H1 (cell line): ENCODE data around the gene DNAJB6. TPM values are rescaled to one million over a fixed set of nuclear protein-coding genes. Genes with fewer than 3 reads are reported as not detected.

Source experiments
- CTCF ChIA-PET: fragments of 300-600 bp; sonication (Branson Sonifier 250); formaldehyde crosslinking; loops from one replicate; lab custom pipeline; 2021; ENCODE audit not compliant: partially characterized antibody; lab: Charles Lee
- POLR2A ChIA-PET: fragments of 300-600 bp; sonication (Branson Sonifier 250); formaldehyde crosslinking; loops from one replicate; lab custom pipeline; 2021; ENCODE audit warnings: inconsistent platforms; ENCODE audit not compliant: partially characterized antibody; lab: Charles Lee
- DNase-seq, 2 experiments: peaks; one replicate each; pipeline versions ENCODE4 v3.0.0 to v3.0.0-alpha.2; 2010 to 2022; ENCODE audit warnings: low spot score in 2 of 2, low read depth in 1 of 2, mixed read lengths in 1 of 2
- FAIRE-seq: peaks from 2 replicates; lab custom pipeline; 2011; peaks lifted over from hg19 to GRCh38; lab: Jason Lieb, UNC
- H2AFZ ChIP-seq: 2 replicates; pipeline ENCODE4 v1.8.1; 2012; ENCODE audit warnings: low read length, inconsistent platforms
- H2AK5ac ChIP-seq: 2 replicates; pipeline ENCODE4 v1.6.1; 2013; ENCODE audit warnings: low read depth, low read length
- H2BK120ac ChIP-seq: replicated peaks from 2 replicates; pipeline ENCODE3; 2013; ENCODE audit warnings: low read depth, low read length, inconsistent platforms
- H2BK12ac ChIP-seq: 2 replicates; pipeline ENCODE4 v1.6.1; 2013; ENCODE audit warnings: low read depth, low read length
- H2BK15ac ChIP-seq: 2 replicates; pipeline ENCODE4 v1.6.1; 2013; ENCODE audit warnings: low read length
- H2BK20ac ChIP-seq: 2 replicates; pipeline ENCODE4 v1.6.1; 2013; ENCODE audit warnings: low read length
- H2BK5ac ChIP-seq: 2 replicates; pipeline ENCODE4 v1.6.1; 2013; ENCODE audit warnings: low read depth, low read length
- H3K14ac ChIP-seq: 2 replicates; pipeline ENCODE4 v1.6.1; 2013; ENCODE audit warnings: inconsistent platforms; ENCODE audit not compliant: insufficient read length
- H3K18ac ChIP-seq: 2 replicates; pipeline ENCODE4 v1.6.1; 2013; ENCODE audit warnings: low read length; ENCODE audit errors: extremely low read depth
- H3K23ac ChIP-seq: 2 replicates; pipeline ENCODE4 v1.6.1; 2013; ENCODE audit warnings: inconsistent platforms; ENCODE audit not compliant: insufficient read length
- H3K23me2 ChIP-seq: 2 replicates; pipeline ENCODE4 v1.6.1; 2013; ENCODE audit warnings: low read depth, low read length
- H3K27ac ChIP-seq: 2 replicates; pipeline ENCODE4 v1.6.1; 2011; ENCODE audit warnings: low read depth, low read length, inconsistent platforms
- H3K27me3 ChIP-seq, 4 experiments: replicated peaks in 1 of 4; 1 replicate in 1 of 4; 2 replicates in 3 of 4; pipeline versions ENCODE4 v1.6.1 to v1.8.1; 2011 to 2013; ENCODE audit warnings: low read length in 3 of 4, mild to moderate bottlenecking in 3 of 4, inconsistent platforms in 2 of 4, mixed read lengths in 2 of 4, moderate library complexity in 1 of 4; ENCODE audit not compliant: control insufficient read depth in 3 of 4, insufficient read depth in 3 of 4; ENCODE audit errors: extremely low read depth in 1 of 4
- H3K36me3 ChIP-seq, 4 experiments: 2 replicates each; pipeline versions ENCODE4 v1.6.1 to v1.8.1; 2011 to 2013; ENCODE audit warnings: mild to moderate bottlenecking in 4 of 4, low read length in 3 of 4, moderate library complexity in 2 of 4, control low read depth in 1 of 4, inconsistent platforms in 1 of 4; ENCODE audit not compliant: insufficient read depth in 4 of 4, control insufficient read depth in 2 of 4
- H3K4ac ChIP-seq: replicated peaks from 2 replicates; pipeline ENCODE3; 2013; ENCODE audit warnings: low read length, low read depth, mixed read lengths, inconsistent platforms; ENCODE audit not compliant: insufficient read length
- H3K4me1 ChIP-seq, 4 experiments: replicated peaks in 1 of 4; 1 replicate in 1 of 4; 2 replicates in 3 of 4; pipeline versions ENCODE4 v1.6.1 to v1.8.1; 2011 to 2013; ENCODE audit warnings: low read length in 3 of 4, inconsistent platforms in 2 of 4, mixed read lengths in 1 of 4; ENCODE audit not compliant: insufficient read depth in 4 of 4, control insufficient read depth in 3 of 4
- H3K4me2 ChIP-seq, 2 experiments: 2 replicates each; pipeline versions ENCODE4 v1.6.1 to v1.8.1; 2011 to 2013; ENCODE audit warnings: low read depth in 2 of 2, low read length in 2 of 2, control low read depth in 1 of 2, inconsistent platforms in 1 of 2, mild to moderate bottlenecking in 1 of 2; ENCODE audit not compliant: insufficient read depth in 1 of 2
- H3K4me3 ChIP-seq, 4 experiments: fragments of 200-600, 300-600 bp in 1 of 4; sonication (generic), shearing (Covaris generic), sonication (Bioruptor Twin) in 1 of 4; 2 replicates each; pipeline versions ENCODE4 v1.5.1 to v1.8.1; 2011 to 2016; ENCODE audit warnings: low read length in 4 of 4, low read depth in 3 of 4, control low read depth in 2 of 4, inconsistent platforms in 2 of 4, mild to moderate bottlenecking in 2 of 4, mixed read lengths in 1 of 4, moderate library complexity in 1 of 4; ENCODE audit not compliant: insufficient read depth in 2 of 4; ENCODE audit errors: extremely low read depth in 1 of 4
- H3K56ac ChIP-seq: replicated peaks from 2 replicates; pipeline ENCODE3; 2013; ENCODE audit warnings: low read depth, mild to moderate bottlenecking, mixed read lengths, low read length, inconsistent platforms; ENCODE audit not compliant: insufficient read length
- H3K79me1 ChIP-seq: 2 replicates; pipeline ENCODE4 v1.6.1; 2013; ENCODE audit warnings: low read depth, low read length, control low read depth
- H3K79me2 ChIP-seq, 2 experiments: 2 replicates each; pipeline versions ENCODE4 v1.6.1 to v1.8.1; 2012 to 2013; ENCODE audit warnings: low read length in 2 of 2, mild to moderate bottlenecking in 2 of 2, inconsistent platforms in 1 of 2; ENCODE audit not compliant: insufficient read depth in 2 of 2, control insufficient read depth in 1 of 2
- H3K9ac ChIP-seq, 4 experiments: replicated peaks in 1 of 4; 1 replicate in 1 of 4; 2 replicates in 3 of 4; pipeline versions ENCODE4 v1.6.1 to v1.8.1; 2011 to 2013; ENCODE audit warnings: low read depth in 3 of 4, low read length in 3 of 4, control low read depth in 2 of 4, mild to moderate bottlenecking in 2 of 4, moderate library complexity in 2 of 4, inconsistent platforms in 1 of 4; ENCODE audit errors: extremely low read depth in 1 of 4
- H3K9me3 ChIP-seq, 2 experiments: 2 replicates each; pipeline versions ENCODE4 v1.6.1 to v1.8.1; 2012 to 2013; ENCODE audit warnings: mild to moderate bottlenecking in 2 of 2, moderate library complexity in 2 of 2, control low read depth in 1 of 2, inconsistent platforms in 1 of 2, low read depth in 1 of 2, low read length in 1 of 2, mixed read lengths in 1 of 2; ENCODE audit not compliant: insufficient read depth in 2 of 2
- H4K20me1 ChIP-seq, 2 experiments: replicated peaks in 1 of 2; 2 replicates each; pipeline versions ENCODE3 to v1.8.1; 2011 to 2013; ENCODE audit warnings: inconsistent platforms in 2 of 2, low read length in 2 of 2, mild to moderate bottlenecking in 1 of 2; ENCODE audit not compliant: insufficient read depth in 2 of 2, control insufficient read depth in 1 of 2
- H4K5ac ChIP-seq: 2 replicates; pipeline ENCODE4 v1.6.1; 2013; ENCODE audit warnings: low read length, low read depth, mixed read lengths, inconsistent platforms; ENCODE audit not compliant: insufficient read length
- H4K8ac ChIP-seq: 2 replicates; pipeline ENCODE4 v1.8.0; 2013; ENCODE audit warnings: mild to moderate bottlenecking, moderate library complexity, low read length, inconsistent platforms; ENCODE audit not compliant: insufficient read depth; ENCODE audit errors: extremely low read depth
- H4K91ac ChIP-seq: replicated peaks from 2 replicates; pipeline ENCODE3; 2013; ENCODE audit warnings: low read length, mixed read lengths, inconsistent platforms; ENCODE audit not compliant: insufficient read length
- BRCA1 ChIP-seq: IDR thresholded peaks from 2 replicates; pipeline ENCODE4 v1.6.1; 2012; ENCODE audit warnings: low read depth, low read length, improper control_type of control experiment
- GABPA ChIP-seq: IDR thresholded peaks from 2 replicates; pipeline ENCODE4 v1.6.1; 2011; ENCODE audit warnings: mild to moderate bottlenecking, low read length, moderate library complexity, borderline replicate concordance; ENCODE audit not compliant: insufficient read depth
- HDAC6 ChIP-seq: IDR thresholded peaks from one replicate; pipeline ENCODE4 v1.7.1; 2012; ENCODE audit warnings: low read depth, mild to moderate bottlenecking, inconsistent platforms, low read length, moderate library complexity
- WGBS, 2 experiments: shearing (Covaris generic) in 1 of 2; methylation state at CpG; one replicate each; pipeline versions ENCODE4 v1.1.6 to v1.1.7; 2013 to 2015; ENCODE audit warnings: low lambda C conversion rate in 2 of 2, mixed read lengths in 2 of 2, inconsistent platforms in 1 of 2, low coverage in 1 of 2, missing lambda C conversion rate in 1 of 2; ENCODE audit not compliant: insufficient replicate concordance in 2 of 2, insufficient coverage in 1 of 2, insufficient read length in 1 of 2; ENCODE audit errors: extremely low coverage in 1 of 2, missing lambda C conversion rate in 1 of 2; 5-methylcytosine and 5-hydroxymethylcytosine counted together
- polyA plus RNA-seq, 7 experiments: library from polyadenylated mRNA; depleted of rRNA in 3 of 7; stranded (reverse) in 5 of 7; unstranded in 2 of 7; fragments of >200 nt in 5 of 7; fragments of 200-250 nt in 2 of 7; gene quantifications; 1 replicate in 5 of 7; 2 replicates in 1 of 7; 4 replicates in 1 of 7; pipeline versions ENCODE4 v1.2.1 to v1.2.3, GENCODE V29; 2011 to 2013; ENCODE audit warnings: missing spikeins in 2 of 7, mixed read lengths in 2 of 7
- total RNA-seq: library from RNA; stranded (reverse); fragmentation: NEBNext Ultra II Directional; extraction: Animal tissue kit (Norgen Biotek cat#: 25700); gene quantifications from 2 replicates; pipeline ENCODE4 v1.2.1, GENCODE V29; 2021

DNAJB6 gene
- total and polyA plus RNA-seq, 2 of the 8 experiments (the other 6 are each of a cell fraction or from before 2014, with no cell fraction given) = 166 to 295 TPM

DNA sequence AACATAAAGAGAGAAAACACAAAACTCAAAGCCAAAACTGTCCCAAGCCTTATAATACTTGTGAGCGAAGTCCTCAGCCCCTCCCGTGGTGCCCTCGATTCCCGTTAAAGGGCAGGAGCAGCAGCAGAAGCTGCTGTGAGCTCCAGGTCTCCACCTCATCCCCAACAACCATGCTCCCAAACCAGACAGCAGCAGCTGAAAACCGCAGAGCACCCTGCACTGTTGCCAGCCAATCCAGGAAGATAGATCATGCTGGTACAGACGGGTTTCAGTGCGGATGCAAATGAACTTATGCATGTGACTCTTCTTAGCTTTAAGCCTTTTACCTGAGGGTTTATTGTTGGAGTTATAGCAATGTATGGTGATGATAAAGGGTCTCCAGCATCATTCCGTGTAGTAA, 97.9 kb downstream of the DNAJB6 start:
- H3K4ac ChIP-seq = no peak overlapping the region
- H3K9ac ChIP-seq = no peak overlapping the region
- CTCF ChIA-PET = interaction anchor here (1.2 to 1.7 kb wide), 5 partner anchors 8 to 440 kb away, joined by 3 to 8 read pairs (median 3); no protein-coding TSS in a partner anchor
- H3K36me3 ChIP-seq = no peaks in the 10 kb centered on the region
- no peak overlapping the region for H2BK15ac ChIP-seq
- no peak for FAIRE-seq
- H3K56ac ChIP-seq = no peak overlapping the region
- H4K20me1 ChIP-seq = peaks cover 1 to 7% of the 10 kb centered on the region in 2 experiments
- no peak overlapping the region for H3K27ac ChIP-seq
- TF ChIP-seq GABPA = no peak
- no peak for TF ChIP-seq BRCA1
- no peak for TF ChIP-seq HDAC6
- H2BK20ac ChIP-seq = no peak overlapping the region
- no peak overlapping the region for H2BK5ac ChIP-seq
- no peak overlapping the region for H3K4me2 ChIP-seq
- H4K5ac ChIP-seq = no peak overlapping the region
- no peak overlapping the region for H2BK12ac ChIP-seq
- H3K27me3 ChIP-seq = no peaks in the 10 kb centered on the region
- no peak overlapping the region for H2AK5ac ChIP-seq
- H3K23me2 ChIP-seq = peaks cover 9% of the 10 kb centered on the region
- H4K91ac ChIP-seq = no peak overlapping the region
- H3K4me1 ChIP-seq = peaks cover 0 to 11% (median 7%) of the 10 kb centered on the region in 4 experiments; a peak in 6 of 7 replicates
- no peak overlapping the region for H3K18ac ChIP-seq
- no peak overlapping the region for H3K4me3 ChIP-seq
- peak in 1 of 2 experiments; percentile 35 for DNase-seq
- no peak overlapping the region for H2AFZ ChIP-seq
- H3K14ac ChIP-seq = no peak overlapping the region
- H3K9me3 ChIP-seq = peaks cover 0 to 7% of the 10 kb centered on the region in 2 experiments; a peak in 3 of 4 replicates
- no peaks in the 10 kb centered on the region for H3K79me1 ChIP-seq
- no peak overlapping the region for H4K8ac ChIP-seq
- no peak overlapping the region for H2BK120ac ChIP-seq
- H3K23ac ChIP-seq = no peak overlapping the region
- POLR2A ChIA-PET = interaction anchor here (0.6 kb wide), 1 partner anchor 31 kb away, joined by 3 read pairs; no protein-coding TSS in a partner anchor
- no peaks in the 10 kb centered on the region for H3K79me2 ChIP-seq
- WGBS, 2 experiments = 93% methylated on average over 8 of the region's 8 CpGs; no CpG with 5 or more reads in 1 of the 2 experiments
